HCT116 (cell line): ENCODE data around the gene ST8SIA2.

Source experiments
- CTCF ChIP-seq, 3 experiments: fragments of 200-600 bp in 1 of 3; sonication (generic) in 1 of 3; IDR thresholded peaks in 2 of 3; conservative IDR thresholded peaks in 1 of 3; 2 replicates each; pipeline ENCODE4 v1.5.1; 2012 to 2017; ENCODE audit warnings: low read depth in 2 of 3, low read length in 2 of 3, antibody characterized with exemption in 1 of 3, borderline replicate concordance in 1 of 3, control low read depth in 1 of 3, mild to moderate bottlenecking in 1 of 3, mixed read lengths in 1 of 3, mixed run types in 1 of 3, moderate library complexity in 1 of 3; ENCODE audit not compliant: insufficient read depth in 1 of 3
- POLR2A ChIP-seq: IDR thresholded peaks from 2 replicates; pipeline ENCODE4 v1.7.0; 2011; ENCODE audit warnings: borderline replicate concordance; ENCODE audit not compliant: insufficient read depth, insufficient read length; ENCODE audit errors: extremely low read depth
- POLR2AphosphoS5 ChIP-seq: IDR thresholded peaks from 2 replicates; pipeline ENCODE4 v1.6.1; 2011; ENCODE audit warnings: mild to moderate bottlenecking, low read depth, low read length, moderate library complexity
- REST ChIP-seq: IDR thresholded peaks from 2 replicates; pipeline ENCODE4 v1.6.1; 2012; ENCODE audit warnings: low read depth
- SIN3A ChIP-seq: IDR thresholded peaks from 2 replicates; pipeline ENCODE4 v1.6.1; 2012; ENCODE audit warnings: low read depth

- no peak for TF ChIP-seq POLR2AphosphoS5
- TF ChIP-seq SIN3A = no peak
- no peak for TF ChIP-seq CTCF (IDR thresholded peaks at IDR 0.05 in 2 of 3, conservative IDR thresholded peaks at IDR 0.05 in 1 of 3; ENCODE audit: borderline replicate concordance in 1 of 3, insufficient read depth in 1 of 3, low read depth in 2 of 3, low read length in 2 of 3)
- TF ChIP-seq POLR2A = no peak
- no peak for TF ChIP-seq REST
These were observed 12.3 kb downstream of the ST8SIA2 start for GRCh38 chr15:92405942-92406341.
